B cell (primary cell): ENCODE data around the gene PLK1.
"Not testable (repeated sequence)": the region's sequence is repeated elsewhere in the genome, so short reads cannot be mapped to it uniquely, and the experiment has no call there.

Source experiments
- EZH2 ChIP-seq: IDR thresholded peaks from 2 replicates; pipeline ENCODE4 v1.6.1; 2012; ENCODE audit warnings: borderline replicate concordance, low read depth, mild to moderate bottlenecking, moderate library complexity, low read length; ENCODE audit not compliant: insufficient read depth, poor library complexity, severe bottlenecking
- TF ChIP-seq, protein P1 (sequence below): fragments of 200-600 bp; IDR thresholded peaks from one replicate; pipeline ENCODE4 v1.8.0; 2022; ENCODE audit warnings: antibody characterized with exemption, mild to moderate bottlenecking

DNA sequence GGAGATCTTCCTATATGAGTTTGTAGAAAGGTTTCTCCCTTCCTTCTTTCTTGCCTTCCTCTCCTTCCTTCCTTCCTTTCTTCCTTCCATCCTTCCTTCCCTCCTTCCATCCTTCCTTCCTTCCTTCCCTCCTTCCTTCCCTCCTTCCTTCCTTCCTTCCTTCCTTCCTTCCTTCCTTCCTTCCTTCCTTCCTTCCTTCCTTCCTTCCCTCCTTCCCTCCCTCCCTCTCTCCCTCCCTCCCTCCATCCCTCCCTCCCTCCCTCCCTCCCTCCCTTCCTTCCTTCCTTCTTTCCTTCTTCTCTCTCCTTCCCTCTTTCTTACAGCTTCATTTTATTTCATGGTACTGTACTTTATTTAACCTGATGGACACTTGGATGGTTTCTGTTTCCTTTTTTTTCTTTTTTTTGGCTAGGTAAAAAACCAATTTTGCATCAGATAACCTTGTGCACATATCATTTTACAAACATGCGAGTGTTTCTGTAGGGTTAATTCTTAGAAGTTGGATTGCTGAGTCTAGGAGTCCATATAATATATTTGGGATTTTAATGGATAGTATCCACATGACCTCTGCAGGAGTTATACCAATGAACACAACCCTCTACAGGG lies 58.8 kb downstream of the PLK1 start:
- TF ChIP-seq, protein P1, sequence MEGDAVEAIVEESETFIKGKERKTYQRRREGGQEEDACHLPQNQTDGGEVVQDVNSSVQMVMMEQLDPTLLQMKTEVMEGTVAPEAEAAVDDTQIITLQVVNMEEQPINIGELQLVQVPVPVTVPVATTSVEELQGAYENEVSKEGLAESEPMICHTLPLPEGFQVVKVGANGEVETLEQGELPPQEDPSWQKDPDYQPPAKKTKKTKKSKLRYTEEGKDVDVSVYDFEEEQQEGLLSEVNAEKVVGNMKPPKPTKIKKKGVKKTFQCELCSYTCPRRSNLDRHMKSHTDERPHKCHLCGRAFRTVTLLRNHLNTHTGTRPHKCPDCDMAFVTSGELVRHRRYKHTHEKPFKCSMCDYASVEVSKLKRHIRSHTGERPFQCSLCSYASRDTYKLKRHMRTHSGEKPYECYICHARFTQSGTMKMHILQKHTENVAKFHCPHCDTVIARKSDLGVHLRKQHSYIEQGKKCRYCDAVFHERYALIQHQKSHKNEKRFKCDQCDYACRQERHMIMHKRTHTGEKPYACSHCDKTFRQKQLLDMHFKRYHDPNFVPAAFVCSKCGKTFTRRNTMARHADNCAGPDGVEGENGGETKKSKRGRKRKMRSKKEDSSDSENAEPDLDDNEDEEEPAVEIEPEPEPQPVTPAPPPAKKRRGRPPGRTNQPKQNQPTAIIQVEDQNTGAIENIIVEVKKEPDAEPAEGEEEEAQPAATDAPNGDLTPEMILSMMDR = not testable (repeated sequence)
- not testable (repeated sequence) for TF ChIP-seq EZH2
